Upper lobe of left lung (tissue), 6 donors: ENCODE measurements around the gene ADTRP. TPM values are rescaled to one million over a fixed set of nuclear protein-coding genes. Genes with fewer than 3 reads are reported as not detected.

Source experiments
- ATAC-seq, 2 donors: fragments of 200-7000 bp; cut with Tn5 transposase; one replicate each; pipeline ENCODE4 v1.9.1; 2022; ENCODE audit warnings: mild to moderate bottlenecking in 2 of 2, moderate library complexity in 2 of 2; ENCODE audit not compliant: low FRiP score in 2 of 2
- DNase-seq, 2 donors: peaks; one replicate each; pipeline ENCODE4 v3.0.0-alpha.2; 2019 to 2020
- H3K27ac ChIP-seq, 4 donors: fragments of 200-600 bp; sonication (generic); one replicate each; pipeline ENCODE4 v1.5.1; 2016 to 2019
- H3K27me3 ChIP-seq, 4 donors: fragments of 200-600 bp; sonication (generic); one replicate each; pipeline ENCODE4 v1.5.1; 2017 to 2019
- H3K36me3 ChIP-seq, 4 donors: fragments of 200-600 bp; sonication (generic); one replicate each; pipeline ENCODE4 v1.5.1; 2016 to 2019
- H3K4me1 ChIP-seq, 4 donors: fragments of 200-600 bp; sonication (generic); one replicate each; pipeline ENCODE4 v1.5.1; 2018 to 2019
- H3K4me3 ChIP-seq, 4 donors: fragments of 200-600 bp; sonication (generic); one replicate each; pipeline ENCODE4 v1.5.1; 2017 to 2019; ENCODE audit warnings: mild to moderate bottlenecking in 2 of 4, moderate library complexity in 1 of 4
- H3K9me3 ChIP-seq, 4 donors: fragments of 200-600 bp; sonication (generic); one replicate each; pipeline ENCODE4 v1.5.1; 2018 to 2019
- EP300 ChIP-seq, 4 donors: sonication (generic); formaldehyde crosslinking; IDR thresholded peaks; one replicate each; pipeline ENCODE4 v1.5.1; 2017; ENCODE audit warnings: antibody characterized with exemption in 4 of 4, control low read depth in 2 of 4
- POLR2A ChIP-seq, 4 donors: fragments of 450-650 bp; IDR thresholded peaks; one replicate each; pipeline ENCODE4 v1.5.1; 2016 to 2017; ENCODE audit warnings: antibody characterized with exemption in 4 of 4, mild to moderate bottlenecking in 2 of 4
- POLR2AphosphoS5 ChIP-seq, 2 donors: sonication (generic); formaldehyde crosslinking; IDR thresholded peaks; one replicate each; pipeline ENCODE4 v1.5.1; 2017; ENCODE audit warnings: antibody characterized with exemption in 2 of 2
- WGBS, 2 donors: methylation state at CpG; one replicate each; pipeline ENCODE4 v1.1.5; 2017 to 2018; 5-methylcytosine and 5-hydroxymethylcytosine counted together
- total RNA-seq, 6 donors: library from RNA; depleted of rRNA in 4 of 6; stranded (reverse); fragments of >200 nt in 4 of 6; gene quantifications; one replicate each; pipeline versions ENCODE4 v1.1.0 to v1.2.1, GENCODE V29; 2016 to 2021
- TF ChIP-seq, protein P1 (sequence below), 6 experiments: fragments of 450-650 bp in 4 of 6; fragments of 200-600 bp in 2 of 6; sonication (generic) in 2 of 6; IDR thresholded peaks; one replicate each; pipeline ENCODE4 v1.5.1; 2016 to 2019; ENCODE audit warnings: antibody characterized with exemption in 6 of 6
- donor health status: DM: no; HTN: no; CAD: no; lungs with moderate emphysema.
- donor health status: DM: no; HTN: yes; CAD: no; lungs with severe emphysema.

Gene ADTRP
- total RNA-seq, 6 donors from 2014 or later = 3.8 to 21.1 (median 12.8) TPM

DNA sequence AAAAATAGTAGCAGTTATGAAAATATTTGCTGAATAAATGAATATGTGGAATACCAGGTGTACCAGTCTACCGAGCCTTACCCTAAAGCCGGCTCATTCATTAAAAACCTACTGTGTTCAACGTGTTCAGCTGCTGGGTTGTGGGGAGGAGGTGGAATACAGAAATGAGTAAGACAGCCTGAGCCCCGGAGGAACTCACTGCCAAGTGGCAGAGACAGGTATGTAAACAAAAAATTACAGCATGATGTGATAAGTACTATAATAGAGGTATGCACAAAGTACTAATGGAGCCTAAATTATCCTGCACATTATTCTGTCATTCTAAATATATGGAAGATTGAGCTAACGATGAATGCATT lies 6.8 kb upstream of the ADTRP start:
- Histone ChIP-seq H3K36me3 (no peaks in the 10 kb centered on the region), H3K4me1 (peaks cover 0 to 4% (median 0%) of the 10 kb centered on the region in 4 donors), H3K27me3 (no peaks in the 10 kb centered on the region), H3K27ac (no peak overlapping the region), H3K9me3 (no peaks in the 10 kb centered on the region), H3K4me3 (no peak overlapping the region)
- no peak for ATAC-seq
- WGBS, 2 donors = 41 to 64% methylated on average over 5 of the region's 5 CpGs
- peak in 1 of 2 donors; percentile 37 for DNase-seq
- TF ChIP-seq, protein P1, sequence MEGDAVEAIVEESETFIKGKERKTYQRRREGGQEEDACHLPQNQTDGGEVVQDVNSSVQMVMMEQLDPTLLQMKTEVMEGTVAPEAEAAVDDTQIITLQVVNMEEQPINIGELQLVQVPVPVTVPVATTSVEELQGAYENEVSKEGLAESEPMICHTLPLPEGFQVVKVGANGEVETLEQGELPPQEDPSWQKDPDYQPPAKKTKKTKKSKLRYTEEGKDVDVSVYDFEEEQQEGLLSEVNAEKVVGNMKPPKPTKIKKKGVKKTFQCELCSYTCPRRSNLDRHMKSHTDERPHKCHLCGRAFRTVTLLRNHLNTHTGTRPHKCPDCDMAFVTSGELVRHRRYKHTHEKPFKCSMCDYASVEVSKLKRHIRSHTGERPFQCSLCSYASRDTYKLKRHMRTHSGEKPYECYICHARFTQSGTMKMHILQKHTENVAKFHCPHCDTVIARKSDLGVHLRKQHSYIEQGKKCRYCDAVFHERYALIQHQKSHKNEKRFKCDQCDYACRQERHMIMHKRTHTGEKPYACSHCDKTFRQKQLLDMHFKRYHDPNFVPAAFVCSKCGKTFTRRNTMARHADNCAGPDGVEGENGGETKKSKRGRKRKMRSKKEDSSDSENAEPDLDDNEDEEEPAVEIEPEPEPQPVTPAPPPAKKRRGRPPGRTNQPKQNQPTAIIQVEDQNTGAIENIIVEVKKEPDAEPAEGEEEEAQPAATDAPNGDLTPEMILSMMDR (IDR thresholded peaks at IDR 0.05) = no peak
- no peak for TF ChIP-seq POLR2AphosphoS5 (IDR thresholded peaks at IDR 0.05)
- no peak for TF ChIP-seq POLR2A (IDR thresholded peaks at IDR 0.05)
- TF ChIP-seq EP300 (IDR thresholded peaks at IDR 0.05) = no peak

DNA sequence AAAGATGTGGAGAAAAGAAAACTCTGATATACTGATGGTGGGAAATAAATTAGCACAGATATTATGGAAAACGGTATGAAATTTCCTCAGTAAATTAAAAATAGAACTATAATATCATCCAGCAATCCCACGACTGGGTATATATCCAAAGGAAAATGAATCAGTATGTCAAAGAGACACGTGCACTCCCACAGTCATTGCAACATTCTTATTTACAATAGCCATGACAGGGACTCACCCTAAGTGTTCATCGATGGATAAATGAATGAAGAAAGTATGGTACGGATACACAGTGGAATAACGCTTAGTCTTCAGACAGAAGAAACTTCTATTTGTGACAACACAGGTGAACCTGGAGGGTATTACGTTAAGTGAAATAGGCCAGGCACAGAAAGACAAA lies 5.7 kb upstream of the ADTRP start:
- WGBS, 2 donors = 74% methylated on average over 7 of the region's 7 CpGs

DNA sequence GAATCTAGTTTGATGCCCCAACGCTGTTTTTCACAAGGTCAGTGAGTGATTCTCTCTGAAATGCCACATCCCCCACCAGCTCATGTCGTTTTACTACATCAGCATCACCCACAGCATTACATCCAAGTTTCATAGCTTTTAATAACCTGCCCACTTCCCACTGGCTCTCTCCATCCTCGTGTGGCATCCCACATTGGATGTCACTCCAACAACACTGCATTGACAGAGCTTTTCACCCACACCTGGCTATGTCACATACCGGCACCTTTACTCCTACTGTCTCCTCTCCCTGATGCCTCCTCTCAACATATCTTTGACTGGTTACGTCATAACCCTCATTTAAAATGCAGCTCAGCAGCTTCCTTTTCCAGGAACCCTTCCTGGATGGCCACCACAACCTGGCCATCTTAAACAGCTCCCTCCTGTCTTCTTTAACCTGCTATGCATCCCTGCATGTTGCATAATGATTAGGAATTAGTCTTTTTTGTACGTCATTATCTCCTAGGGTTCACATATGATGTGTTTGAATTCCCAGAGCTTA lies 5.0 kb upstream of the ADTRP start:
- Histone ChIP-seq H3K4me3 (no peak overlapping the region), H3K27me3 (no peaks in the 10 kb centered on the region), H3K4me1 (peaks cover 0 to 8% (median 4%) of the 10 kb centered on the region in 4 donors), H3K9me3 (no peaks in the 10 kb centered on the region), H3K27ac (no peak overlapping the region), H3K36me3 (no peaks in the 10 kb centered on the region)
- TF ChIP-seq POLR2A (IDR thresholded peaks at IDR 0.05) (no peak), EP300 (IDR thresholded peaks at IDR 0.05) (no peak), POLR2AphosphoS5 (IDR thresholded peaks at IDR 0.05) (no peak)
- TF ChIP-seq, protein P1 (IDR thresholded peaks at IDR 0.05) = no peak
- 86 to 89% methylated on average over 6 of the region's 6 CpGs for WGBS, 2 donors
- no peak for ATAC-seq
- no peak for DNase-seq

More for the DNA sequence above, 5.7 kb upstream of the ADTRP start:
- H3K9me3 ChIP-seq = no peaks in the 10 kb centered on the region
- no peaks in the 10 kb centered on the region for H3K27me3 ChIP-seq
- ATAC-seq = no peak
- TF ChIP-seq POLR2A (IDR thresholded peaks at IDR 0.05) = no peak
- TF ChIP-seq EP300 (IDR thresholded peaks at IDR 0.05) = no peak
- TF ChIP-seq POLR2AphosphoS5 (IDR thresholded peaks at IDR 0.05) = no peak
- TF ChIP-seq, protein P1 (IDR thresholded peaks at IDR 0.05) = no peak
- H3K36me3 ChIP-seq = no peaks in the 10 kb centered on the region
- no peak overlapping the region for H3K4me3 ChIP-seq
- H3K27ac ChIP-seq = no peak overlapping the region
- no peak for DNase-seq
- H3K4me1 ChIP-seq = peaks cover 0 to 2% (median under 1%) of the 10 kb centered on the region in 4 donors

DNA sequence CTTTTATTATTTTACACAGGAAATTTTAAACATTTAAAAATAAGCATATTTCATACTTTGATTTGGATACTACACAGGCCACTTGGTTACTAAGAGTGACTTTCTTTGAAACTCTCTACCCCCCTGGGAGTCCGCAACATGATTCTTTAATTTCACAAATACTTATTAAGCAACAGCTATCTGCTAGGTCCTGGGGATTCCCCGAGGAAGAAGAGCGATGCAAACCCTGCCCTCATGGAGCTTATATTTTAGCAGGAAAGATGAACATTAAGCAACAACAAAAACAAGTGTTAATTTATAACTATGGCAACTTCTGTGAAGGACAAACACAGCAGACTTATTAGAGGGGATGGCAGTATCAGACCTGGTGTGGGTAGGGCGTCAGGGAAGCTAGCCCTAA lies 3.9 kb upstream of the ADTRP start:
- Histone ChIP-seq H3K36me3 (no peaks in the 10 kb centered on the region), H3K27me3 (no peaks in the 10 kb centered on the region), H3K9me3 (no peaks in the 10 kb centered on the region), H3K4me1 (peaks cover 0 to 8% (median 4%) of the 10 kb centered on the region in 4 donors), H3K4me3 (no peak overlapping the region), H3K27ac (no peak overlapping the region)
- DNase-seq = no peak
- TF ChIP-seq POLR2A (IDR thresholded peaks at IDR 0.05) = no peak
- TF ChIP-seq EP300 (IDR thresholded peaks at IDR 0.05) = no peak
- no peak for TF ChIP-seq POLR2AphosphoS5 (IDR thresholded peaks at IDR 0.05)
- TF ChIP-seq, protein P1 (IDR thresholded peaks at IDR 0.05) = no peak
- 87 to 90% methylated on average over 4 of the region's 4 CpGs for WGBS, 2 donors
- ATAC-seq = no peak

DNA sequence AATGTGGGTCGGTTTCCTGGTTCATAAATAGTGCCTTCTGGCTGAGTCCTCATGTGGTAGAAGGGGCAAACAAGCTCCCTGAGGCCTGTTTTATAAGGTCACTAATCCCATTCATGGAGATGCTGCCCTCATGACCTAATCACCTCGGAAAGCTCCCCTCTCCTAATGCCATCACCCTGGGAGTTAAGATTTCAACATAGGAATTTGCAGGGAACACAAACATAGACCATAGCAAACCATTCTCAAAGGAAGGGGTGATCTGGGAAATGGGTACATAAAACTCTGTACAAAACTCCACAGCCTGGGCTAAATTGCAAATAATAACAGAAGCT lies 1.5 kb upstream of the ADTRP start:
- TF ChIP-seq POLR2AphosphoS5 (IDR thresholded peaks at IDR 0.05) (no peak), EP300 (IDR thresholded peaks at IDR 0.05) (no peak), POLR2A (IDR thresholded peaks at IDR 0.05) (no peak)
- TF ChIP-seq, protein P1 (IDR thresholded peaks at IDR 0.05) = no peak
- 70 to 71% methylated on average over 1 to 2 of the region's 2 CpGs for WGBS, 2 donors
- ATAC-seq (no peak), DNase-seq (no peak)
- Histone ChIP-seq H3K36me3 (no peaks in the 10 kb centered on the region), H3K9me3 (no peaks in the 10 kb centered on the region), H3K27ac (no peak overlapping the region), H3K27me3 (no peaks in the 10 kb centered on the region), H3K4me3 (no peak overlapping the region), H3K4me1 (peaks cover 0 to 8% (median 4%) of the 10 kb centered on the region in 4 donors)
